IMR-90 (cell line): Measurements from ENCODE around the gene APOL3. TPM values are rescaled to one million over a fixed set of nuclear protein-coding genes. Genes with fewer than 3 reads are reported as not detected.

ENCODE experiments used
- ATAC-seq: fragments of 200-7000 bp; cut with Tn5 transposase; 2 replicates; pipeline ENCODE4 v1.9.1; 2020; ENCODE audit warnings: low read depth, mild to moderate bottlenecking, moderate library complexity
- BruUV-seq: library from RNA; stranded (reverse); fragments of 400-500 nt; replicated peaks from 2 replicates; lab custom pipeline; 2021; lab: Mats Ljungman, UMichigan
- CTCF ChIA-PET: fragments of 300-600 bp; formaldehyde crosslinking; extraction: SDS; loops from one replicate; lab custom pipeline; 2021; ENCODE audit warnings: antibody characterized with exemption; lab: Yijun Ruan, JAX
- POLR2A ChIA-PET: fragments of 300-600 bp; sonication (Branson Sonifier 250); formaldehyde crosslinking; loops from one replicate; lab custom pipeline; 2022; ENCODE audit warnings: antibody characterized with exemption; ENCODE audit not compliant: unreplicated experiment; lab: Charles Lee
- DNase-seq: peaks from one replicate; pipeline ENCODE4 v3.0.0; 2013
- H2AFZ ChIP-seq: replicated peaks from 2 replicates; pipeline ENCODE3; 2013; ENCODE audit warnings: low read length, mild to moderate bottlenecking; ENCODE audit not compliant: poor library complexity
- H2AK5ac ChIP-seq: 2 replicates; pipeline ENCODE4 v1.6.1; 2013; ENCODE audit warnings: low read depth, low read length, inconsistent platforms
- H2AK9ac ChIP-seq: replicated peaks from 2 replicates; pipeline ENCODE3; 2013; ENCODE audit warnings: mild to moderate bottlenecking, low read depth, low read length, moderate library complexity; ENCODE audit not compliant: poor library complexity
- H2BK120ac ChIP-seq: 2 replicates; pipeline ENCODE4 v1.6.1; 2013; ENCODE audit warnings: low read depth, low read length, inconsistent platforms
- H2BK15ac ChIP-seq: 3 replicates; pipeline ENCODE4 v1.6.1; 2013; ENCODE audit warnings: low read depth, low read length, inconsistent platforms
- H2BK20ac ChIP-seq: 2 replicates; pipeline ENCODE4 v1.6.1; 2013; ENCODE audit warnings: low read depth, mild to moderate bottlenecking, inconsistent platforms, low read length, moderate library complexity
- H2BK5ac ChIP-seq: 2 replicates; pipeline ENCODE4 v1.6.1; 2013; ENCODE audit warnings: mild to moderate bottlenecking, low read depth, low read length, inconsistent platforms; ENCODE audit not compliant: poor library complexity, severe bottlenecking
- H3K14ac ChIP-seq: replicated peaks from 2 replicates; pipeline ENCODE4 v1.6.1; 2013; ENCODE audit warnings: low read depth, low read length, inconsistent platforms
- H3K18ac ChIP-seq: 2 replicates; pipeline ENCODE4 v1.6.1; 2013; ENCODE audit warnings: low read depth, low read length, control low read depth
- H3K23ac ChIP-seq: 2 replicates; pipeline ENCODE4 v1.6.1; 2013; ENCODE audit warnings: low read depth, low read length, inconsistent platforms
- H3K27ac ChIP-seq: 2 replicates; pipeline ENCODE4 v1.5.1; 2013; ENCODE audit warnings: mild to moderate bottlenecking, control low read depth, low read length; ENCODE audit not compliant: insufficient read depth
- H3K27me3 ChIP-seq: 2 replicates; pipeline ENCODE4 v1.6.1; 2013; ENCODE audit warnings: low read length; ENCODE audit not compliant: control insufficient read depth, insufficient read depth
- H3K36me3 ChIP-seq: 2 replicates; pipeline ENCODE4 v1.6.1; 2013; ENCODE audit warnings: low read length, mixed read lengths; ENCODE audit not compliant: control insufficient read depth, insufficient read depth
- H3K4ac ChIP-seq: 2 replicates; pipeline ENCODE4 v1.6.1; 2013; ENCODE audit warnings: low read depth, low read length, inconsistent platforms
- H3K4me1 ChIP-seq: 2 replicates; pipeline ENCODE4 v1.6.1; 2013; ENCODE audit warnings: low read length, mixed read lengths; ENCODE audit not compliant: control insufficient read depth, insufficient read depth
- H3K4me2 ChIP-seq: 2 replicates; pipeline ENCODE4 v1.6.1; 2013; ENCODE audit warnings: low read depth, mild to moderate bottlenecking, control low read depth, low read length, moderate library complexity
- H3K4me3 ChIP-seq: 2 replicates; pipeline ENCODE4 v1.5.1; 2013; ENCODE audit warnings: low read depth, mild to moderate bottlenecking, control low read depth, low read length, moderate library complexity; ENCODE audit not compliant: insufficient read depth
- H3K56ac ChIP-seq: 2 replicates; pipeline ENCODE4 v1.6.1; 2013; ENCODE audit warnings: low read length, inconsistent platforms; ENCODE audit not compliant: insufficient read depth; ENCODE audit errors: extremely low read depth
- H3K79me1 ChIP-seq, 2 experiments: 2 replicates each; pipeline ENCODE4 v1.6.1; 2013; ENCODE audit warnings: low read length in 2 of 2, inconsistent platforms in 1 of 2, low read depth in 1 of 2
- H3K9ac ChIP-seq: 2 replicates; pipeline ENCODE4 v1.6.1; 2013; ENCODE audit warnings: low read depth, low read length, control low read depth
- H3K9me1 ChIP-seq: 2 replicates; pipeline ENCODE4 v1.6.1; 2013; ENCODE audit warnings: low read length, inconsistent platforms; ENCODE audit not compliant: insufficient read depth
- H3K9me3 ChIP-seq: 2 replicates; pipeline ENCODE4 v1.6.1; 2013; ENCODE audit warnings: low read length; ENCODE audit not compliant: control insufficient read depth, insufficient read depth
- H4K20me1 ChIP-seq: 2 replicates; pipeline ENCODE4 v1.6.1; 2013; ENCODE audit warnings: low read length, inconsistent platforms; ENCODE audit not compliant: insufficient read depth
- H4K5ac ChIP-seq: 2 replicates; pipeline ENCODE4 v1.6.1; 2013; ENCODE audit warnings: mild to moderate bottlenecking, low read depth, low read length, control low read depth
- H4K8ac ChIP-seq, 2 experiments: 2 replicates each; pipeline ENCODE4 v1.6.1; 2013; ENCODE audit warnings: low read depth in 2 of 2, low read length in 2 of 2, control low read depth in 1 of 2, inconsistent platforms in 1 of 2
- H4K91ac ChIP-seq: 2 replicates; pipeline ENCODE4 v1.6.1; 2013; ENCODE audit warnings: low read depth, low read length, inconsistent platforms; ENCODE audit not compliant: insufficient read depth
- BHLHE40 ChIP-seq: fragments of 150-350 bp; IDR thresholded peaks from 2 replicates; pipeline ENCODE4 v1.6.1; 2016; ENCODE audit warnings: mild to moderate bottlenecking, low read depth, low read length
- CEBPB ChIP-seq: IDR thresholded peaks from 2 replicates; pipeline ENCODE4 v1.6.1; 2012; ENCODE audit warnings: low read depth, low read length, improper control_type of control experiment
- CHD1 ChIP-seq: IDR thresholded peaks from 2 replicates; pipeline ENCODE4 v1.6.1; 2012; ENCODE audit warnings: low read depth, low read length, improper control_type of control experiment
- FOS ChIP-seq: fragments of 150-350 bp; IDR thresholded peaks from 2 replicates; pipeline ENCODE4 v1.6.1; 2016; ENCODE audit warnings: low read depth, low read length
- MAFK ChIP-seq: IDR thresholded peaks from 2 replicates; pipeline ENCODE4 v1.6.1; 2012; ENCODE audit warnings: low read depth, low read length, improper control_type of control experiment
- MAZ ChIP-seq: IDR thresholded peaks from 2 replicates; pipeline ENCODE4 v1.6.1; 2012; ENCODE audit warnings: low read depth, mild to moderate bottlenecking, low read length, improper control_type of control experiment, moderate library complexity, borderline replicate concordance
- MXI1 ChIP-seq: IDR thresholded peaks from 2 replicates; pipeline ENCODE4 v1.6.1; 2012; ENCODE audit warnings: low read depth, mild to moderate bottlenecking, low read length, moderate library complexity, borderline replicate concordance
- NFE2L2 ChIP-seq: fragments of 150-350 bp; IDR thresholded peaks from 2 replicates; pipeline ENCODE4 v1.6.1; 2016; ENCODE audit warnings: low read depth, mild to moderate bottlenecking, low read length
- RAD21 ChIP-seq: IDR thresholded peaks from 2 replicates; pipeline ENCODE4 v1.6.1; 2012; ENCODE audit warnings: low read length, improper control_type of control experiment
- RCOR1 ChIP-seq: IDR thresholded peaks from 2 replicates; pipeline ENCODE4 v1.6.1; 2012; ENCODE audit warnings: mild to moderate bottlenecking, low read length, improper control_type of control experiment; ENCODE audit not compliant: insufficient replicate concordance
- RFX5 ChIP-seq: IDR thresholded peaks from 2 replicates; pipeline ENCODE4 v1.8.0; 2012; ENCODE audit warnings: low read depth, mild to moderate bottlenecking, low read length, moderate library complexity
- SMC3 ChIP-seq: fragments of 150-350 bp; IDR thresholded peaks from 2 replicates; pipeline ENCODE4 v1.6.1; 2016; ENCODE audit warnings: low read depth, mild to moderate bottlenecking, antibody characterized with exemption, low read length, moderate library complexity
- WGBS, 2 experiments: methylation state at CpG; one replicate each; pipeline versions ENCODE4 v1.1.5 to v1.1.7; 2013; ENCODE audit warnings: missing lambda C conversion rate in 2 of 2; ENCODE audit not compliant: insufficient read length in 1 of 2; ENCODE audit errors: extremely low coverage in 2 of 2; 5-methylcytosine and 5-hydroxymethylcytosine counted together
- dilution Hi-C: fragments of 300-500 bp; cut with HindIII; formaldehyde crosslinking; loops from one replicate; pipeline ENCODE4 v1.14.3; 2018; ENCODE audit warnings: low sequenced_read_pairs; ENCODE audit not compliant: unreplicated experiment
- in situ Hi-C: fragments of 300-500 bp; cut with MboI; formaldehyde crosslinking; loops from 3 replicates; pipeline ENCODE4 v1.14.3; 2019; ENCODE audit warnings: low sequenced_read_pairs, inconsistent platforms, mixed read lengths
- intact Hi-C: fragments of 100-400 bp; cut with micrococcal nuclease; formaldehyde crosslinking; loops from 2 replicates; pipeline ENCODE4 v1.10.0; 2022
- polyA plus RNA-seq, 3 experiments: library from polyadenylated mRNA; depleted of rRNA; stranded (reverse); fragments of >200 nt; gene quantifications; 2 replicates each; pipeline ENCODE4 v1.2.3, GENCODE V29; 2012; ENCODE audit warnings: low replicate concordance in 1 of 3
- total RNA-seq: library from RNA; depleted of rRNA; stranded (reverse); fragments of >200 nt; gene quantifications from 2 replicates; pipeline ENCODE4 v1.2.3, GENCODE V29; 2012
- TF ChIP-seq, protein P1 (sequence below): conservative IDR thresholded peaks from 2 replicates; pipeline ENCODE4 v1.5.1; 2012; ENCODE audit warnings: mild to moderate bottlenecking, low read depth, low read length, improper control_type of control experiment
- TF ChIP-seq, protein P2 (sequence below): fragments of 150-350 bp; IDR thresholded peaks from 2 replicates; pipeline ENCODE4 v1.6.1; 2016; ENCODE audit warnings: low read depth, mild to moderate bottlenecking, low read length, moderate library complexity, borderline replicate concordance

APOL3 gene
- total and polyA plus RNA-seq, 2 of the 4 experiments (the other 2 are of a cell fraction) = 1.4 to 2.3 TPM

DNA sequence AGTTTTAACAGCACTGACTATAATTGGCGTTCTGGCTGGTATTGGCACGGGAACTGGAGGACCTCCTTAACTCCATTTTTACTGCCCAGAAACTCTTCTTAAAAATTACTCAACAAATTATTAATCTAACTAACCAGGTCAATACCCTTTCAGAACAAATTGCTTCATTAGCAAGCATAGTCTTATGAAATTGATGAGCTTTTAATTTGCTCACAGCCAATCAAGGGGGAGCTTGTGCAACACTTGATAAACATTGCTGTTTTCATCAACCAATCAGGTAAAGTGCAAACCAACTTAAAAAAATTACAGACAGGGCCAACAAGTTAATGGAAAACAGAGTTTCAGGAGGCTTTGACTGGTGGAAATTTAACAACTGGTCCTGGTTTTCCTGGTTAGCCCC, 4.6 kb upstream of the APOL3 start:
- intact Hi-C loops (no loop called here), in situ Hi-C loops (no loop called here), dilution Hi-C loops (no loop called here)
- H3K79me1 ChIP-seq = no peaks in the 10 kb centered on the region
- no peak overlapping the region for H3K18ac ChIP-seq
- H2BK15ac ChIP-seq = no peak overlapping the region
- no peak overlapping the region for H3K23ac ChIP-seq
- no peaks in the 10 kb centered on the region for H4K20me1 ChIP-seq
- no peak overlapping the region for H3K14ac ChIP-seq
- no peaks in the 10 kb centered on the region for H3K4me1 ChIP-seq
- no peak overlapping the region for H4K5ac ChIP-seq
- no peaks in the 10 kb centered on the region for H3K9me3 ChIP-seq
- CTCF ChIA-PET = no interaction called here
- POLR2A ChIA-PET = no interaction called here
- BruUV-seq = no TSS peak
- no peak overlapping the region for H2BK120ac ChIP-seq
- peaks cover 45% of the 10 kb centered on the region for H3K27me3 ChIP-seq
- no peak overlapping the region for H3K4me3 ChIP-seq
- 0 out of 2 replicates have a peak, but pooled peaks cover 3% of the 10 kb centered on the region for H3K9me1 ChIP-seq
- no CpG with 5 or more reads among the region's 2 CpGs for WGBS, 2 experiments
- no peak overlapping the region for H2BK20ac ChIP-seq
- no peak overlapping the region for H2AFZ ChIP-seq
- H2AK9ac ChIP-seq = no peak overlapping the region
- no peak overlapping the region for H2BK5ac ChIP-seq
- H3K36me3 ChIP-seq = no peaks in the 10 kb centered on the region
- ATAC-seq = no peak
- H3K9ac ChIP-seq = no peak overlapping the region
- DNase-seq = no peak
- H3K4me2 ChIP-seq = no peak overlapping the region
- TF ChIP-seq, protein P1, sequence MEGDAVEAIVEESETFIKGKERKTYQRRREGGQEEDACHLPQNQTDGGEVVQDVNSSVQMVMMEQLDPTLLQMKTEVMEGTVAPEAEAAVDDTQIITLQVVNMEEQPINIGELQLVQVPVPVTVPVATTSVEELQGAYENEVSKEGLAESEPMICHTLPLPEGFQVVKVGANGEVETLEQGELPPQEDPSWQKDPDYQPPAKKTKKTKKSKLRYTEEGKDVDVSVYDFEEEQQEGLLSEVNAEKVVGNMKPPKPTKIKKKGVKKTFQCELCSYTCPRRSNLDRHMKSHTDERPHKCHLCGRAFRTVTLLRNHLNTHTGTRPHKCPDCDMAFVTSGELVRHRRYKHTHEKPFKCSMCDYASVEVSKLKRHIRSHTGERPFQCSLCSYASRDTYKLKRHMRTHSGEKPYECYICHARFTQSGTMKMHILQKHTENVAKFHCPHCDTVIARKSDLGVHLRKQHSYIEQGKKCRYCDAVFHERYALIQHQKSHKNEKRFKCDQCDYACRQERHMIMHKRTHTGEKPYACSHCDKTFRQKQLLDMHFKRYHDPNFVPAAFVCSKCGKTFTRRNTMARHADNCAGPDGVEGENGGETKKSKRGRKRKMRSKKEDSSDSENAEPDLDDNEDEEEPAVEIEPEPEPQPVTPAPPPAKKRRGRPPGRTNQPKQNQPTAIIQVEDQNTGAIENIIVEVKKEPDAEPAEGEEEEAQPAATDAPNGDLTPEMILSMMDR = no peak
- TF ChIP-seq, protein P2, sequence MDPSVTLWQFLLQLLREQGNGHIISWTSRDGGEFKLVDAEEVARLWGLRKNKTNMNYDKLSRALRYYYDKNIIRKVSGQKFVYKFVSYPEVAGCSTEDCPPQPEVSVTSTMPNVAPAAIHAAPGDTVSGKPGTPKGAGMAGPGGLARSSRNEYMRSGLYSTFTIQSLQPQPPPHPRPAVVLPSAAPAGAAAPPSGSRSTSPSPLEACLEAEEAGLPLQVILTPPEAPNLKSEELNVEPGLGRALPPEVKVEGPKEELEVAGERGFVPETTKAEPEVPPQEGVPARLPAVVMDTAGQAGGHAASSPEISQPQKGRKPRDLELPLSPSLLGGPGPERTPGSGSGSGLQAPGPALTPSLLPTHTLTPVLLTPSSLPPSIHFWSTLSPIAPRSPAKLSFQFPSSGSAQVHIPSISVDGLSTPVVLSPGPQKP = no peak
- no peak for TF ChIP-seq FOS
- TF ChIP-seq RCOR1 = no peak
- TF ChIP-seq CHD1 = no peak
- TF ChIP-seq MAFK = no peak
- TF ChIP-seq MXI1 = no peak
- TF ChIP-seq BHLHE40 = no peak
- TF ChIP-seq MAZ = no peak
- TF ChIP-seq RFX5 = no peak
- no peak for TF ChIP-seq CEBPB
- no peak for TF ChIP-seq SMC3
- no peak for TF ChIP-seq NFE2L2
- TF ChIP-seq RAD21 = no peak
- H3K27ac ChIP-seq = no peak overlapping the region
- no peak overlapping the region for H3K4ac ChIP-seq
- H2AK5ac ChIP-seq = no peak overlapping the region
- H3K56ac ChIP-seq = no peak overlapping the region
- no peak overlapping the region for H4K8ac ChIP-seq
- H4K91ac ChIP-seq = no peak overlapping the region
